T47D (cell line): Measurements from ENCODE around the gene DPH2.

Experiments
- DNase-seq, 2 experiments: peaks; one replicate each; pipeline versions ENCODE4 v3.0.0 to v3.0.0-alpha.2; 2011 to 2012; ENCODE audit warnings: low read depth in 1 of 2, low spot score in 1 of 2
- JUND ChIP-seq: IDR thresholded peaks from 2 replicates; pipeline ENCODE4 v1.6.1; 2012; ENCODE audit warnings: low read depth
- in situ Hi-C: cut with HindIII; loops from 2 replicates; pipeline ENCODE4 v1.10.0; 2016; ENCODE audit warnings: low sequenced_read_pairs, low pct_unique_long_range_greater_than_20kb

Gene DPH2

DNA sequence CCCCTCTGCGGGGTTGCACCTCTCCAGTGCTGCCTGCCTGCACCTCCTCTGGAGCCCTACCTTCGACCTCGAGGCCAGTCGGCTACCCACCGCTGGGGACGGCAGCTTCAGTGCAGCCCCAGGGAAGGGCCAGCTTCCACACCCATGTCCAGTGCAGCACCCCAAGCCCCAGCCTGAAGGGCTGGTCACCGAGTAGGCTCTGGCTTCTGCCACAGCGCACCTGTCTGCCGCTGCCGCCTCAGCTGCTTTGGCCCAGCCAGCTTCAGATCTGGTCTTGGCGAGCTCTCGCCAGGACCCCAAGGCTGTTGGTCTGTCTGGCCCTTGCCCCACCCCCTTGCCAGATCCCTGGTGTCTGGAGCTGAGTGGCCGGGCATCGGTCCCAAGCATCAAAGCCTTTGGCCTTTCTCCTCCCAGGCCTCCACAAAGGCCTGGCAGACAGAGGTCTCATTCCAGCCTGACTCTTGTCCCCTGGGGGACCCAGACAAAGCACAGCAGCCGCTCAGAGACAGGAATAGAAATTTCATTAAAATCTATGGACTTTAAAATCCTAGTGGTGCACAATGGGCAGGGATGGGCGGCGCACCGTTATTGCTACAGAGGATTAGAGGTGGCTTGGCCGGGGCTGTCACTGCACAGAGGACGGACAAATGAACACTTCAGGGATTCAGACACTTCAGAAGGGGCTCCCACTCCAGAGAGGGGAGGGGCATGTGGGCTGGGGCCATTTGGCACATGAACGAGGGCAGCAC lies 26.3 kb downstream of the DPH2 start:
- no peak for TF ChIP-seq JUND
- DNase-seq = no peak
- in situ Hi-C loops = no loop called here

DNA sequence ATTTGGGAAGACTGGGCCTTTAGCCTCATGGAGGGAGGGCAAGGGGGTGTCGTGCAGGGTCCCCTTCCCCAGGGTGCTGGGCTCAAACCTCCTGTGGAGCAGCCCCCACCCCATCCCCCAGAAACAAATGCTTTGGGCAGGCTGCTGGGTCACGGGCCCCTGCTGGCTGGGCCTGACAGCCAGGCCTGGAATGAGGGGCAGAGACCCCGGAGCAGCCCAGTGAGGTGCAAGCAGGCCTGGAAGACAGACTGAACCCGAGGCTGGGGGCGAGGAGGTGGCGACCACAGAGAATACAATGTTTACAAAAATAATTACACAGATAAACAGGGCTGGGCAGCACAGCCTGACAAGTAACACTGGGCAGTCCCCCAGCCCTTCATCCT lies 26.9 kb downstream of the DPH2 start:
- TF ChIP-seq JUND = no peak
- in situ Hi-C loops = no loop called here
- DNase-seq = no peak

DNA sequence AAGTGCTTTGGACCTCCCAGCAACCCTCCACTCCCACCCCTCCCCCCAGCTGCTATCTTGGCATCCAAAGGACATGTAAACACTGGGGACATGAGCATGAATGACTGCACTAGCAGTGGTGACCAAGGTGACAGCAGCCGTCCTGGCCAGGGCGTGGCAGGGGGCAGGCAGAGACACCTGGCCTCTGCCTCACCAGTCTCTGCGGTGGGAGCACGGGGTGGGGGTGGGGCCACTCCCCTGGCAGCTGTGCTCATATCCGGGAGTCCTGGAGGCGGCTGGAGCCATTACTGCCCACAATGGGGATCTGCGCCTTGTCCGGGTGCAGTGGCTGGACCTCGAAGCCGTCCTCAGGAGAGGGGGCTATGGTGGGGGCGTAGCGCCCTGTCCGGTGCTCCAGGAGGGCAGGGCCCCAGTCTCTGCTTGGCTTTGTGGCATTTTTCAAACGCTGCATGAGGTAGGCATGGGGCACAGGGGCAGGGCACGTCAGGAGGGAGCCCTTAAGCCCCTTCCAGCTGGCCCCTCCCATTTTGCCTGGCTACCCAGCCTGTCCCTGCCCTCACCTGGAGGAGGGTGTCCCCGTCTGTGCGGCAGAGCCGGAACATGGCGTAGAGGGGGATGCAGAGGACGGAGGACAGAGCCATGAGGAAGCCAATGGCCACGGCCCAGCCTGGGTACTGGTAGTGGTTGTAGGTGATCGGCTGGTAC lies 27.6 kb downstream of the DPH2 start:
- in situ Hi-C loops = no loop called here
- no peak for TF ChIP-seq JUND
- DNase-seq = no peak

DNA sequence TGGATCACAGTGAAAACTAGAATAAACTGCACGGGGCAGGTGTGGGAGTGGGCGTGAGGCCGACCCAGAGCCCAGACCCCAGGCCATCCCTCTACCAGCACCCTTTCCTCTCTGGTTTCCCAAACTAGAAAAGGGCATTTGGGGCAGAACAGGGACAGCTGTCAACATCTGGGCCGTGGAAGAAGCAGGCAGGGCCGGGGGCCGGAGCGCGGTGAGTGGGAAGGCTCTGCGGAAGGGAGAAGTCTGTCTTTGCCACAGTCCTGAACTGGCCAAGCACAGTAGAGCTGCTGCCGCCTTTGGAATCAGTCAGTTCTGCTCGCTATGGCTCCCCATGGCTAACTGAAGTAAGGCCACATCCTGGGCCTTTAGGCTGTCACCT lies 28.2 kb downstream of the DPH2 start:
- TF ChIP-seq JUND = no peak
- DNase-seq = no peak
- in situ Hi-C loops = no loop called here

DNA sequence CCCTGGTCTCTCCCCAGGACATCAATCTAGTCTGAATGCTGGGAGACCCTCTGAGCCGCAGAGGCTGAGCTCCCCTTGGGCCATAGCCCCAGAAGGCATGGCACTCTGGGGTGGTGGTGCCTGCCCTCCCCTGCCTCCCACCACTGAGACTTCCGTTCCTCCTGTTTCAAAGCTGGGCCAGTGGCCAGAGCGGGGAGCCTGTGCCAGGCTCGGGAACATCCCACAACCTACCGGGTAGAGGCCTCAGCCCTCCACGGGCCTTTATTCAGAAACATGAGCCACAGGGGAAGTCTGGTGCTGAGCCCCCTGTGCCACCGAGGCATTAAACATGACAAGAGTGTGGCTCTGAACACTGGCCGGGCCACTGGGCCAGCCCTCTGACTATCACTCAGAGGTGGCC lies 29.6 kb downstream of the DPH2 start:
- DNase-seq = no peak
- in situ Hi-C loops = no loop called here
- TF ChIP-seq JUND = no peak

DNA sequence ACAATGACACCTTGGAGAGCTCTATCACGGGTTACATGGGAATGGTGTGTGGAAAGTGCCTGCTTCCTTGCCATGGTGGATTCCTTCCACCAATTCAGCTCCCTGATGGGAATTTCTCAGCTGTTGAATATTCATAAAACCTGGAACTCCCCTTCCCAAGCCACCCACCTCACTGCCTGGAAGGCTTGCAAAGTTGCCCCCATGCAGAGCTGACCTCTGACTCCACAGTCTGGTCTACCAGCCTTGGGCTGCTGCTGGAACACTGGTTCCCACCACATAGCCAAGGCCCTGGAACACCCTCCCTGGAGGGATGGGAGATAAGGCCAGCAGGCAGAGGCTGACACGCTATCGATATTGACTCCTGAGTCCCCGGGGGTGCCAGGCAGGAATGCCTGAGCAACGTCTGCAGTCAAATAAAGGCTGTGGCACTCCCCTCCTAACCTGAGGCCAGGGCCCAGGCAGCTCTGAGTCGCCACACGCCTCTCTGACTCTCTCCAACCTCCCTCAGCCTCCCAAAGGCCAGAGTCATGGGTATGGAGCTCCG lies 30.4 kb downstream of the DPH2 start:
- no peak for DNase-seq
- in situ Hi-C loops = no loop called here
- TF ChIP-seq JUND = no peak

DNA sequence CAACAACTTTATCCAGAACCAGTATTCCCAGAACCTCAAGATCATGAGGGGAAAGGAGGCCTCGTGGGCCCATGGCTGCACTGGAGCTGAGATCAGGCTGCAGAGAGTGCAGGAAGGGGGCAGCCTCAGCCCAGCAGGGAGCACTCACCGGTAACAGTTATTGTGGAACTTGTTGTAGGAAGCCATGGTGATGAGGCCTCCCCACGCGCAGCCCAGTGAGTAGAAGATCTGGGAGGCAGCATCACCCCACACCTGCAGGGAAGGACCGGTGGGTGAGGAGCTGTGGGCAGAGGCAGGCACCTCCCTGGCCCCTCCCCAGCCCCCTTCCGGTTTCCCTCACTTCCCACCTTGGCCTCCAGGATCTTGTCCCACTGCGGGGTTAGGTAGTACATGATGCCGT lies 32.4 kb downstream of the DPH2 start:
- no peak for TF ChIP-seq JUND
- DNase-seq = no peak
- in situ Hi-C loops = no loop called here

DNA sequence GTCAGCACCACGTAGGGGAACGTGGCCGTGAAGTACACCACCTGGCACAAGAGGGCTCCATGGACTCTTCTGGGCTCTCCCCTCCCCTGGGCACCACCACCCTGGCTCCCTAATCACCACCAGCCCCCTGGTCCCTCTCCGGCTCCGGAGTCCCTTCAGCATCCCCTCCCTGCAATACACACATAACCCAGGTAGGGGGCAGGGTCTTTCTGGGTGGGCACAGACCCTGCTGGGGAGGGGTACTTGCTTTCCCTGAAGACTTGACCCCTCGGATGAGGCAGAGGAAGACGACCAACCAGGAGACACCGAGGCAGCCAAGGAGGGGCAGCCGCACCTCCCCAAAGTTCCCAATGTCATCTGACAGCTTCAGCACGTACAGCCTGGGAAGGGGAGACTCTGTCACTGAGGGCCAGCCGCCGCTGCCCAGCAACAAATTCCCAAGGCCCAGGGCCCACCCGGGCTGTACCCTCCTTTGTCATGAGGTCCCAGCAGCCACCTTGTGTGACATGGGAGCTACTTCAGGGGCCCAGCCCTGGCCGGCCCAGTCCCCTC lies 32.9 kb downstream of the DPH2 start:
- in situ Hi-C loops = no loop called here
- no peak for DNase-seq
- no peak for TF ChIP-seq JUND

- TF ChIP-seq JUND = no peak
- in situ Hi-C loops = no loop called here
- no peak for DNase-seq
These were observed 38.4 kb downstream of the DPH2 start for GRCh38 chr1:44008259-44008658.

DNA sequence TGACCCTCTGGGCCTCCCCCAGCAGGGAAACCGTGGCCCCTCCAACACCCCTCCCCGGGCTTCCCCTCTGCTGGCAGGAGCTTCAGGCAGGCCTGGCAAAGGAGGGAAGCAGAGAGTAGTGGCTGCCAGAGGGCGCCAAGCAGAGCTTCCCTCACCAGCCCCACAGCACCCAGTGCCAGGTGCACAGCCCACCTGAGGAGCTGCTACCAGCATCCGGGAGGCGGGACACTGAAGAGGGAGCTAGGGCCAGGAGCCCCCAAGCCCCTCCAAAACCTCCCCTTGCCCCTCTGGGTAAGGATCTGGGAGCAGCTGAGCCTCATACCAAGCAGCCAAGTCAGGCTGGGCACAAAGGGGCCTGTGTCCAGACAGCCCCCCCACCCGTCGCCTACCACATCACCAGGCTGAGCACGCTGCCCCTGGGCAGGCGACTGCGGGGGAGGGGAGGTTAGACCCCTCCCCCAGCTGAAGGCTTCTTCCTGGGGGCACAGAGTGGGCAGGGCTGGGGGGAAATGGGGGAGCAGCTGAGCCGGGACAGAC lies 41.2 kb downstream of the DPH2 start:
- DNase-seq = no peak
- in situ Hi-C loops = no loop called here
- no peak for TF ChIP-seq JUND

DNA sequence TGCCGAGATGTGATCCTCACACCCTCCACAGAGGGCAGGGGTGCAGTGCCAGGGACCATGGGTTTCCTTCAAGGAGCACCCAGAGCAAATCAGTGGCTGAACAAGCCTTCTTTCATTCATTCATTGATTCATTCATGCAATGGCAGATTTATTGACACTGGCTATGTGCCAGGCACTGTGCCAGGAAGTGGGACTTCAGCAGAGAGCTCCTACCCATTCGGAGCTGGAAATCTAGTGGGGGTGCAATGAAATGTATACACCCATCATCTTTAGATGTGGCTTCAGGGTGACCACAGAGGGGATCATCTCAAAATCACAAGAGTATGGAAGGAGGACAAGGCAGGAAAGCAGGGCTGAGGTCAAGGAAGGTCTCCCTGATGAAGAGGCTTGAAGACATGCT lies 42.6 kb downstream of the DPH2 start:
- DNase-seq = no peak

DNA sequence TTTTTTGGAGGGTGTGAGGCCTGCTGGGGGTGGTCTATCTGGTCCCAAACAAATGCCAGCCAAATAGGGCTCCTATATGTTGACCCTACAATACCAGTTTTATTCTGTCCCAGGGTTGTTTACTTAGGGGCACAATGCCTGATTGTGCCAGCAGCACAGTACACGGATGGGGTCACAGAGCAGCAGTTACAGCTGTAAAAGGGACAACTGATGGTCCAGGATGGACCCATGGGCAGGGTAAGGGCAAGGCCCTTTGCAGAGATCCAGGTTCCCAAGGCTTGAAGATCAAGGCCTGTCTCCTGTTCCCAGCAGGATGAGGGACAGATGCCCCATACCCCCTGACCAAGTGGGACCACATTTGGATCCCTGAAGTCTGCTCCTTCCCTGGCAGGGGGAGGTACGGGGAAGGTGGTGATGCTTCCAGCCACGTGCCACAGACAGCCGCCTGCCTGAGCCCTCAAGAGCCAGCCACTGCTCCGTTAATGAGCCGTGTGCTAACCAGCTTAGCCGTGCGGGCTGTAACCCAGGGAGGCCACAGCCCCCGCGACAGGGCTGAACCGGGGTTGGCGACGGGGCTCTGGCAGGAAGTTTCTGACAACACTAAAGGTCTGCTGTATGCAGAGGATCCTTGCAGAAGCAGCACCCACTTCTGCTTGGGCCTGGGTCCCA lies 43.3 kb downstream of the DPH2 start:
- in situ Hi-C loops = no loop called here
- no peak for DNase-seq
- no peak for TF ChIP-seq JUND

More for the DNA sequence above, 42.6 kb downstream of the DPH2 start:
- in situ Hi-C loops = no loop called here
- no peak for TF ChIP-seq JUND
